Measurements from ENCODE around the gene CALML3.

GRCh38 chr10:5522913-5523560 is 1.7 kb upstream of the CALML3 start:
- no peak for TF ChIP-seq CTCF (conservative IDR thresholded peaks at IDR 0.05; ENCODE audit: low read length)
- no peak for TF ChIP-seq EZH2phosphoT487 (IDR thresholded peaks at IDR 0.05; ENCODE audit: borderline replicate concordance, low read depth, low read length)
